Right ventricle myocardium superior (tissue), 1 donor: ENCODE results near the gene ETV3L. TPM values are rescaled to one million over a fixed set of nuclear protein-coding genes. Genes with fewer than 3 reads are reported as not detected.
A peak's percentile ranks its signal among the peaks of the same experiment; 100 is the strongest.
"Not testable (repeated sequence)": the region's sequence is repeated elsewhere in the genome, so short reads cannot be mapped to it uniquely, and the experiment has no call there.

ENCODE experiments used
- ATAC-seq: fragments of 200-7000 bp; cut with Tn5 transposase; one replicate; pipeline ENCODE4 v1.9.1; 2020; ENCODE audit warnings: mild to moderate bottlenecking; ENCODE audit not compliant: poor library complexity
- DNase-seq: peaks from one replicate; pipeline ENCODE4 v3.0.0-alpha.2; 2020
- intact Hi-C: fragments of 100-400 bp; cut with DNase I; formaldehyde crosslinking; loops from one replicate; pipeline ENCODE4 v1.11.2; 2022
- total RNA-seq: library from RNA; stranded (reverse); fragmentation: NEBNext Ultra II Directional; extraction: Animal tissue kit (Norgen Biotek cat#: 25700); gene quantifications from one replicate; pipeline ENCODE4 v1.2.1, GENCODE V29; 2021
- donor health status: DM: no; HTN: yes; CAD: no; lungs with severe emphysema.

Gene ETV3L
- total RNA-seq, 1 donor from 2014 or later: not detected

DNA sequence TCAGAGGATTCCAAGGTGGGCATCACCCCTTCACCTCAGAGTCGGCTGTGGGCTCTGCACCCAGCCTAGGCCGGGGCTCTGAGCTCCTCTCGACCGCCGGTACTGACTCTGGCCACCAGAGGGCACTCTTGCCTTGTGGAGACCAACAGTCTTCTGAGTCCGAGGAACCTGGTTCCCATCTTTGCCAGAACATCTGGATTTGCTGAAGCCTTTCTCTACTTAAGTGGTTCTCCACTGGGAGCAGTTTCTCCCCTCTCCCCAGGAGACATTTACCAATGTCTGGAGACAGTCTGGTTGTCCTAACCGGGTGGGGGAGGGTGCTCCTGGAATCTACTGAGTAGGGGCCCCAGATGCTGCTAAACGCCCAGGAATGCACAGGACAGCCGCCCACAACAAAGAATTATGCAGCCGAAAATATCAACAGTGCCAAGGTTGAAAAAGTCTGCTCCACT, 9.4 kb downstream of the ETV3L start:
- DNase-seq (peak; percentile 93), ATAC-seq (peak; percentile 92)
- intact Hi-C loops: loop anchor here (1.0 kb wide), 1 partner anchor 66 kb away; no protein-coding TSS in a partner anchor

DNA sequence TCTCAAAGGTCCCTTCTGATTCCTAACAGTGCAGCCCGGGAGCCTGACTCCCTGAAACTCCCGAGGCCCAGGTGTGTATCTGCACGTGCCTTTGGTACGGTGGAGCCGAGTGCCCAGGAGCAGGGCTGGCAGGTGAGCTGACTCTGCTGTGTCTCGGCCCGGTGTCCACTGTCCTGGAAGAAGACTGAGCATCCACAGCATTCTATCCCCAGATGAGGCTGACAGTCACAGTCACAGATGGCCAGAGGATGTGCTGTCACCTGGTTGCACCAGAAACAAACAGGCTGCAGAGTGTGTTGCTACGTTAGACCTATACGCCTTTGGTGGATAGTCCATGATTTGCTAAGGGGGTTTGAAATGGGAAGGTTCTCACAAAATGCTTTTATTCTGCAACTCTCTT, 9.8 kb downstream of the ETV3L start:
- intact Hi-C loops: loop anchor here (1.0 kb wide), 1 partner anchor 67 kb away; no protein-coding TSS in a partner anchor
- ATAC-seq: no peak
- DNase-seq: no peak

DNA sequence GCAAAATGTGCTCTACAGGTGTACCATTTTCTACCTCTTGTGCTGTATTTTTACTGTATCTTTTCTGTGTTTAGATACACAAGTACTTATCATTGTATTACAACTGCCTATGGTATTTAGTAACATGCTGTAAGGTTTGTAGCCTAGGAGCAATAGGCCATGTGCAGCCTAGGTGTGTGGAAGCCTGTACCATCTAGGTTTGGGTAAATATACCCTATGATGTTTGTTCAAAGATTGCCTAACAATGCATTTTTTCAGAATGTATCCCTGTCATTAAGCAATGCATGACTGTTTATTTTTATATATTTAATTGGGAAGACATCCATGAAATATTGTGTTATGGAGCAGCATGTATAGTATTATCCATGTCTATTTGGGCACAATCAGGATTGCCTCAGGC, 11.0 kb downstream of the ETV3L start:
- DNase-seq (no peak), ATAC-seq (no peak)
- intact Hi-C loops: no loop called here

DNA sequence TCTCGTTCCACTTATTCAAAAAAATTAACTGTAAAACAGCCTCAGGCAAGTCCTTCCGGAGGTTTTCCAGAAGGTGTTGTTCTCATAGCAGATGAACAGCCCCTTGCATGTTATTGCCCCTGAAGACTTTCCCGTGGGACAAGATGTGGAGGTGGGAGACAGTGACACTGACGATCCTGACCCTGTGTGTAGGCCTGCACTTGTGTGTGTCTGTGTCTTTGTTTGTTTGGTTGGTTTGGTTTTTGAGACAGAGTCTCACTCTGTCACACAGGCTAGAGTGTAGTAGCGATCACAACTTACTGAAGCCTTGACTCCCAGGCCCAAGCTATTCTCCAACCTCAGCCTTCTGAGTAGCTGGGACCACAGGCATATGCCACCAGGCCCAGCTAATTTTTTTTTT, 12.6 kb downstream of the ETV3L start:
- ATAC-seq: no peak
- no peak for DNase-seq
- intact Hi-C loops: no loop called here

DNA sequence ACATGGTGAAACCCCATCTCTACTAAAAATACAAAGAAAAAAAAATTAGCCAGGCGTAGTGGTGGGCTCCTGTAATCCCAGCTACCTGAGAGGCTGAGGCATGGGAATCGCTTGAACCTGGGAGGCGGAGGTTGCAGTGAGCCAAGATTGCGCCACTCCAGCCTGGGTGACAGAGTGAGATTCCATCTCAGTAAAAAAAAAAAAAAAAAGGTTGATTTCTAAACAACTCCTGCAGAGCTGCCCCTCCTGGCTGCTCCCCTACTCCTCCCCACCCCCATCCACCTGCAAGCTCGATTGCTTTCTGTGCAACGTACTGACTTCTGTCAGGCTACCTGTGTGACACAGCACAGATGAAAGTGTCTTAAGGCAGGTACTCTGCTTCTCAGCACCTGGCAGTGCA, 13.3 kb downstream of the ETV3L start:
- DNase-seq (no peak), ATAC-seq (no peak)
- intact Hi-C loops: no loop called here

DNA sequence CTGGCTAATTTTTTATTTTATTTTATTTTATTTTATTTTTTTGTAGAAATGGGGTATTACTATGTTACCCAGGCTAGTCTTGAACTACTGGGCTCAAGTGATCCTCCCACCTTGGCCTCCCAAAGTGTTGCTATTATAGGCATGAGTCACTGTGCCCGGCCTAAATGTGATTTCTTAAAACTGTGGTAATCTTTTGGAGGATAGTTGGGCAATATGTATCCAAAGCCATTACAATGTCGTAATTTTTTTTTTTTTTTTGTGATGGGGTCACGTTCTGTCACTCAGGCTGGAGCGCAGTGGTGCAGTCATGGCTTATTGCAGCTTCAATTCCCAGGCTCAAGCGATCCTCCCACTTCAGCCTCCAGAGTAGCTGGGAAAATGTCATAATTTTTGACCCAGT, 14.2 kb downstream of the ETV3L start:
- ATAC-seq (no peak), DNase-seq (no peak)
- intact Hi-C loops: no loop called here

DNA sequence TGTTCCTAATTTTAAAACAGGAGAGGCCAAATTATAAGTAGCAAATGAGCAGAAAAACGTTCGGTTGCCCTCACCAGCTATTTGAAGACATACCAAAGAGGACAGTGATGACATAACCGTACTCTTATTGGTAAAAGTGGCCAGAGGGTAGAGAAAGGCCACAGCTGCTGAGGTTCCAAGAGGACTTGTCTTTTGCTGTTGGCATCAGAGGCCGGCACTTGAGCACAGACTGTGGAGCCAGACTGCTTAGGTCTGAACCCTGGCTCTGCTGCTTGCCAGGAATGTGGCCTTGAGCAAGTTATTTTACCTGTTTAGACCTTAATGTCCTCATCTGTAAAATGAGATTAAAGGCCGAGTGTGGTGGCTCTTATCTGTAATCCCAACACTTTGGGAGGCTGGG, 14.9 kb downstream of the ETV3L start:
- ATAC-seq: no peak
- intact Hi-C loops: no loop called here
- DNase-seq: no peak

DNA sequence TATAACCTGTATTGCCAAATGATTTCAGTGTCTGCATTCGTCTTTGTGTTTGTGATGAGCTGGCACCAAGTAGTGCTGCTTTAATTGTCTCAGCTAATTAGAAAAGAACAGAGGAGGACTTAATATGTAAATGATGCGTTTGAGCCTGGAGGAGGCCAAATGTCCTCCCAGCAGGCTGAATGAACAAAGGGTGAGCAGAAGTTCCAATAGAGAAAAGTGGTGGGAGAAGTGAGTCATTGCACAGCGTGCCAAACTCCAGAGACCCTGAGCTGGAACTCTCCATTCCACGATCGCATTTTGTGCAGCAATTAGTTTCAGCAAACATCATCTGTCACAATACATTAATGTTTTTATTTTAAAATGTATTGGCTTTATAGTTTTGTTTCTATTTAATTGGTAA, 17.9 kb downstream of the ETV3L start:
- no peak for ATAC-seq
- intact Hi-C loops: no loop called here
- no peak for DNase-seq

DNA sequence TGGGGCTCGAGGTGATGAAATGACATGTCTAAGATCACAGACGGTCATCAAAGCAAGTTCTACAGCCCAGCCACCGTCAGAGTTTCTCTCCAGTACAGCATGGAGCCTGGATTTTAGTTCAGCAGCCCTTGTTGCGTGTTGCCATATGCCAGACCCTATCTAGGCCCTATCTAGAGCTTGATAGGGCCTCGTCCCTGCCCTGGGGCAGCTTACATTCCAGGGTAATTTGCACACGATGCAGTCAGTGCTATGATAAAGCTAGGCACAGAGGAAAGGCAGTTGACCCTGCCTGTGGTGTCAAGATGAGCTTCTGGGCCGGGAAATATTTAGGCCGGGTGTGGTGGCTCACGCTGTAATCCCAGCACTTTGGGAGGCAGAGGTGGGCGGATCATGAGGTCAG, 18.9 kb downstream of the ETV3L start:
- no peak for DNase-seq
- intact Hi-C loops: no loop called here
- ATAC-seq: no peak

DNA sequence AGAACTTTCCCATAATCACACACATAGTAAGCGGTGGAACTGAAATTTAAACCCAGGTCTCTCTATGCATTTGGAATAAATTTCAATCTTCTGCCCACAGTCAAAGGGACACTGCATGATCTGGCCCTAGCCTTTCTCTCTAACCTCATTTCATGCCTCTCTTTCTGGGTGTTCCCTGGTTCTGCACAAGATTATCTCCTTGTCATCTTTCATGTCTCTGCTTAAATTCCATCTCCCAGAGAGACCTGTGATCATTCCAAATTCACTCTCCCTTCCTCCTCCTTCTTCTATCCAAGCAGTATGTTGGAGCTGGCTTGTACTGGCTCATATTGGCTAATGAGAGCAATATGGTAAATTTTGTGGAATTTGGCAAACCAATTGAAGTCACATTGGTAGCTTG, 22.2 kb downstream of the ETV3L start:
- ATAC-seq (no peak), DNase-seq (no peak)
- intact Hi-C loops: loop anchor here (10.0 kb wide), 1 partner anchor 93 kb away; no protein-coding TSS in a partner anchor

DNA sequence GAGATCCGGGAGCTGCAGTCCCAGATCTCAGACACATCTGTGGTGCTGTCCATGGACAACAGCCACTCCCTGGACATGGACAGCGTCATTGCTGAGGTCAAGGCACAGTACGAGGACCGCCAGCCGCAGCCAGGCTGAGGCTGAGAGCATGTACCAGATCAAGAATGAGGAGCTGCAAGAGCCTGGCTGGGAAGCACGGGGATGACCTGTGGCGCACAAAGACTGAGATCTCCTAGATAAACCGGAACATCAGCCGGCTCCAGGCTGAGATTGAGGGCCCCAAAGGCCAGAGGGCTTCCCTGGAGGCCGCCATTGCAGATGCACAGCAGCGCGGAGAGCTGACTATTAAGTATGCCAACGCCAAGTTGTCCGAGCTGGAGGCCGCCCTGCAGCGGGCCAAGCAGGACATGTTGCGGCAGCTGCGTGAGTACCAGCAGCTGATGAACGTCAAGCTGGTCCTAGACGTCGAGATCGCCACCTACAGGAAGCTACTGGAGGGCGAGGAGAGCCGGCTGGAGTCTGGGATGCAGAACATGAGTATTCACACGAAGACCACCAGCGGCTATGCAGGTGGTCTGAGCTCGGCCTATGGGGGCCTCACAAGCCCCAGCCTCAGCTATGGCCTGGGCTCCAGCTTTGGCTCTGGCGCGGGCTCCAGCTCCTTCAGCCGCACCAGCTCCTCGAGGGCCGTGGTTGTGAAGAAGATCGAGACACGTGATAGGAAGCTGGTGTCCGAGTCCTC, 25.5 kb downstream of the ETV3L start:
- peak; percentile 70 for ATAC-seq
- intact Hi-C loops: loop anchor here (10.0 kb wide), 1 partner anchor 89 kb away; no protein-coding TSS in a partner anchor
- peak; percentile 86 for DNase-seq

DNA sequence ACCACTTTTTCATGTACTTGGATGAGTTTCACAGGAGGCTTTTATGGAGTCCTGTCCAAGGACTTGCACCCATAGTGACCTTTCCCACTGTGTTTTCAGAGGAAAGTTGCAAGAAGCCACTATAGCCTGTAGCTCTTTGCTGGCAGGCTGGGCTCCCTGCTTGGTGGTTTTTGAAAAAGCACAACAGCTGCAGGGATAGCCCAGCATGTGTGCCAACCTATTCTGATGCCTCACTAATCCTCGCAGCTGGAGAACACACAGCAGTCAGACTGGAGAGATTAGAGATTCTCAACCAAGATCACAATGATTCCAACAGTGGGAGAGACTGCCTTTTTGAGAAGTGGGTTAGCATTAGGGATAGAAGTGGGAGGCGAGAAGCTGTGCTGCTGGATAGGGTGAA, 30.0 kb downstream of the ETV3L start:
- no peak for ATAC-seq
- intact Hi-C loops: no loop called here

DNA sequence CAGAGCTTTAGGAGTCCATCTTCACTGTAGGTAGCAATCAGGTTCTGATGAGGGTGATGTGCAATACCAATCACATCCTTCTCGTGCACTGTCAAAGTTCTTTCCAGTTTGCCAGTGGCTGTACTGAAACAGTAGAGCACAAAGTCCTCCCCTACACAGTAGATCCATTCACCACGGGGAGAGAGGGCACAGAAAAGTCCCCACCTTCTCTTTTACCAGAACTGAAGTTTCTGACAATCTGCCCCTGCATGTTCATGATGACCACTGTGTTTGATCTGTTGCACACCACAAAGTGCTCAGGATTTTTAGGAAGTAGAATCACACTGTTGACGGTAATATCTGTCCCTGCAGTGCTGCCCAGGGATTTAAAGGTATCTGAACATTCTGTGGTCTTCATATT, 40.4 kb downstream of the ETV3L start:
- DNase-seq, ATAC-seq, intact Hi-C loops: not testable (repeated sequence)

More for the DNA sequence above, 30.0 kb downstream of the ETV3L start:
- DNase-seq: no peak

DNA sequence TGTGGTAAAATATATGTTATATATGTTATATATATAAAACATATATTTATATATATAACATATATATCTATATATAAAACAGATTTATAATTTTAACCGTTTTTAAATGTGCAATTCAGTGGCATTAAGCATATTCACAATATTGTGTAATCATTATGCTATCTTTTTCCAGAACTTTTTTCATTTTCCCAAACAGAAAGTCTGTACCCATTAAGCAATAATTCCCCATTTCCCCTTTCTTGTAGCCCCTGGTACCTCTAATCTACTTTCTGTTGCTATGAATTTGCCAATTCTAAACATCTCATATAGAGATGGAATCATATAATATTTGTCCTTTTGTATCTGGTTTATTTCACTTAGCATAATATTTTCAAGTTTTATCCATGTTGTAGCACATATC, 43.3 kb downstream of the ETV3L start:
- ATAC-seq: no peak
- no peak for DNase-seq
- intact Hi-C loops: no loop called here

DNA sequence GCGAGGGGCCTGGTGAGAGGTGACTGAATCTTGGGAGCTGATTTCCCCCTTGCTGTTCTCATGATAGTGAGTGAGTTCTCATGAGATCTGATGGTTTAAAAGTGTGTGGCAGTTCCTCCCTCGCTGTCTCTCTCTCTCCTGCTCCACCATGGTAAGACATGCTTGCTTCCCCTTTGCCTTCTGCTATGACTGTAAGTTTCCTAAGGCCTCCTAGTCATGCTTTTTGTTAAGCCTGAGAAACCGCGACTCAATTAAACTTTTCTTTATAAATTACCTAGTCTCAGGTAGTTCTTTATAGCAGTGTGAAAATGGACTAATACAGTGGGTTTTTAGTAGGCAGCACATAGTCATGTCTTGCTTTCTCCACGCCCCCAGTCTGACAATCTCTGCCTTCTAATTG, 43.9 kb downstream of the ETV3L start:
- ATAC-seq, intact Hi-C loops, DNase-seq: not testable (repeated sequence)

DNA sequence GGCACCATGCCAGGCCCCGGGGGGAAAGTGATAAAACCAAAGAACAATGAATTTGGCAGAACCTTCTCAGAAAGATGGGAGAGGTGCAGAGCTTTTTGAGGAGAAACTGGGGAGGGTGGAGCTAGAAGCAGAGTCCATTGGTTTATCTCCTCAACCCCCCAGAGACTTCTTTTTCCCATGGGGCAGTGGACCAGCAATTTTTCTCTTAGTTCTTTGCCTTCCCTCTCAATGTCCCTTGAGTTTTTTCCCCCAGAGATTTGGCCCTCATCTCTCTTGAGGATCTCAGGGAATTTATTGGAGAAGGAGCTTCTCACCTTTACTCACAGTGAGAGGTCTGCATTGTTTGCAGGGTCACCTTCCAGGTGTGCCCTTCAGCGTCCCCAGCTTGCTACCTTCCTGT, 48.8 kb downstream of the ETV3L start:
- intact Hi-C loops: no loop called here
- DNase-seq (no peak), ATAC-seq (no peak)

DNA sequence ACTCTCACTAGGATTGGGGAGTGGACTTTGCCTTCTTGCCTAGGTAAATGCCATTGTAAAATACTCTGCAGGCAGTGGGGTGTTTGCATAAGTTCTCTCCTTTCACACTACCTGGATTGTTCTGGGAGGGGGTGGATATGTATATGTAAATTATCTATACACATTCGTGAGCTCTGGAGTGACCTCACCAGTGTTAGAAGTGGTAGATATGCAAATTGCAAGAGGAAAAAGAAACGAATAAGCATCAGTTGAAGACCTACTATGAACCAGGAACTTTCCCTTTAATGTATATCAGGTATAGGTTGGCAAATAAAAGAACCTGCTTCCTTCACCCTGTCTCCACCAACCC, 52.6 kb downstream of the ETV3L start:
- DNase-seq: no peak
- intact Hi-C loops: loop anchor here (10.0 kb wide), 1 partner anchor 62 kb away; no protein-coding TSS in a partner anchor
- ATAC-seq: no peak

DNA sequence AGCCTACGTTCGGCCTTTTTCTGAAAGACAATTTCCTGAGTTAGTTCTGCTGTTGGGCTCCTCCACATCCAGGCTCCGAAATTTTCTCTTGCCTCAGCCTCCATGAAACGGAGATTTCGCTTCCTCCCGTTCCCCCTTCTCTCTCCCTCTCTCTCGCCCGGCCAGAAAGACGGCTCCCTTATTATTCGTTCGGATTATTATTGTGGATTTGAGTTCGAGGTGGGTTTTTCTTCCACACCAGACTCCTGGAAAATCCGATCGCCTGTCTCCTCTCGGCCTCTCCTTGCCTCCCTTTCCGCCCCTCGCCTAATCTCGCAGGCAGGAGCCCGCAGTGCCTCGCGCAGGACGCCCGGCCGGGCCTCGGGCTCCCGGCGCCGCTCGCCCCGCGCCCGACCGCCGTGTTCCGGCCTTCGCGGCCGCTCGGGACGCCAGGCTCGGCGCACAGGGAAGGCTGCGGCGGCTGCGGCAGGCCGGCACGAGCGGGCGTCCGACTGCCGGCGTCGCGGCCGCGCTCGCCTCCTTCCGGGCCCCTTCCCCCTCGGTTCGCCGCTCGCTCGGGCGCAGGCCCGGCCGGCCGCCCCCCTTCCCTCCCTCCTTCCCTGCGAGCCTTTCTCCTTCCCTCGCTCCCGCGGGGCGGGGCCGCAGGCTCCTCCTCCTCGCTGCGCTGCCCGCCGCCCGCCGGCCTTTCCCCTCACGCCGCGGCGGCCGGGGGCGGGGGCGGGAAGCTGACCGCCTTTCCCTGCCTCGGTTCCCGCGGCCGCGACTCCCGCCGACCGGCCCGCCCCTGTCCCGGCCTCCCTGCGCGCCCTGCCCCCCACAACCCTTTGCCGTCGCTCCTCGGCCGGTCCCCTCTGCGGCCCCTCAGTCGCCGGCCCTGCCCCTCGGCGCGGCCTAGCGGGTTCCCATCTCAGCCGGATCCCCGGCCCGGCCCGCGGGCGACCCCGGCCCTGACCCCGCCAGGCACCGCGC, 54.1 kb downstream of the ETV3L start, which contains the start of gene ARHGEF11:
ARHGEF11 (minus strand) TSS at position 493 of the 969 bp plus-strand sequence. CDS start 1,412 bp downstream, outside the sequence.
- intact Hi-C loops: loop anchor here (10.0 kb wide), 1 partner anchor 61 kb away; no protein-coding TSS in a partner anchor
- ATAC-seq (peak; percentile 98), DNase-seq (peak; percentile 95)

DNA sequence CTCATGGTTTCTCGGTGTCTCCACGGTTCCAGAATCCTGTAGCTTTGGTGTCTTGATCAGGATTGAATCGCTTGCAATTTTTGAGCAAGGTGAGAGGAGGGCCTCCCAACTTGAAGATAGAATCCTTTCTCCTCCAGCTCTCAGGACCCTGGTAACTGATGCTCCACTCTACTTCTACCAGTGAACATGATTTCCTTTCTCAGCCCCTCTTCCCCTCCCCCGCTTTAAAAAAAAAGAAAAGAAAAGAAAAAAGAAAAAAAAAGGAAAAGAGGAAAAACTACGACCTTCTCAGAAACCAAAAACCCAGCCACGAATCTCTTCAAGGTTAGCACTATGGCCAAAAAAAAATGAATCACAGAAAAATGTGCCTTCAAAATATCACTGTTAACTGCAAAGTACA, 55.3 kb downstream of the ETV3L start:
- DNase-seq: no peak
- intact Hi-C loops: loop anchor here (10.0 kb wide), 1 partner anchor 60 kb away; no protein-coding TSS in a partner anchor
- ATAC-seq: no peak
